WTC11 (cell line): Measurements from ENCODE around the gene EML2. TPM values are rescaled to one million over a fixed set of nuclear protein-coding genes. Genes with fewer than 3 reads are reported as not detected.

Source experiments
- ATAC-seq: fragments of 200-7000 bp; cut with Tn5 transposase; 2 replicates; pipeline ENCODE4 v1.10.0; 2021; ENCODE audit warnings: mild to moderate bottlenecking, moderate library complexity
- CTCF ChIA-PET: fragments of 300-600 bp; sonication (Branson Sonifier 250); formaldehyde crosslinking; loops from one replicate; lab custom pipeline; 2021; ENCODE audit warnings: antibody characterized with exemption; lab: Charles Lee
- POLR2A ChIA-PET: fragments of 350-600 bp; sonication (Branson Sonifier 250); formaldehyde crosslinking; loops from one replicate; lab custom pipeline; 2021; ENCODE audit warnings: antibody characterized with exemption; lab: Charles Lee
- DNase-seq: peaks from one replicate; pipeline ENCODE4 v3.0.0; 2021; ENCODE audit warnings: low spot score
- H3K27ac Mint-ChIP-seq: 2 replicates; pipeline ENCODE4 v1.8.0; 2021; ENCODE audit warnings: mixed read lengths
- H3K27me3 Mint-ChIP-seq: 2 replicates; pipeline ENCODE4 v1.8.0; 2021; ENCODE audit warnings: low read depth, mild to moderate bottlenecking, moderate library complexity, mixed read lengths
- H3K36me3 Mint-ChIP-seq: 2 replicates; pipeline ENCODE4 v1.8.0; 2021; ENCODE audit warnings: mixed read lengths
- H3K4me1 Mint-ChIP-seq: 2 replicates; pipeline ENCODE4 v1.8.0; 2022; ENCODE audit warnings: mixed read lengths
- H3K4me3 Mint-ChIP-seq: 2 replicates; pipeline ENCODE4 v1.8.0; 2021; ENCODE audit warnings: mild to moderate bottlenecking, moderate library complexity, mixed read lengths
- H3K9me3 Mint-ChIP-seq: 2 replicates; pipeline ENCODE4 v1.8.0; 2021; ENCODE audit warnings: mixed read lengths
- CBFB ChIP-seq: sonication (generic); formaldehyde crosslinking; IDR thresholded peaks from 2 replicates; pipeline ENCODE4 v1.8.1; 2022; ENCODE audit warnings: mild to moderate bottlenecking, low read depth, missing genetic modification reagents
- ELF4 ChIP-seq: sonication (generic); formaldehyde crosslinking; IDR thresholded peaks from 2 replicates; pipeline ENCODE4 v1.8.1; 2022; ENCODE audit warnings: low read depth, mild to moderate bottlenecking, moderate library complexity, missing genetic modification reagents
- GABPB1 ChIP-seq: sonication (generic); formaldehyde crosslinking; IDR thresholded peaks from 2 replicates; pipeline ENCODE4 v1.8.1; 2023; ENCODE audit warnings: mild to moderate bottlenecking, missing genetic modification reagents
- GRHL2 ChIP-seq: fragments of 250-450 bp; sonication (Bioruptor Pico); IDR thresholded peaks from 2 replicates; pipeline ENCODE4 v1.8.0; 2022; ENCODE audit warnings: mild to moderate bottlenecking, moderate library complexity; ENCODE audit not compliant: insufficient replicate concordance, severe bottlenecking
- GTF2I ChIP-seq: fragments of 250-450 bp; sonication (Bioruptor Pico); conservative IDR thresholded peaks from 2 replicates; pipeline ENCODE4 v1.4.0; 2021; ENCODE audit warnings: mild to moderate bottlenecking
- IRF2 ChIP-seq: sonication (generic); formaldehyde crosslinking; IDR thresholded peaks from 2 replicates; pipeline ENCODE4 v1.8.0; 2022; ENCODE audit warnings: low read depth, missing genetic modification reagents, borderline replicate concordance
- SMAD3 ChIP-seq: sonication (generic); formaldehyde crosslinking; IDR thresholded peaks from 2 replicates; pipeline ENCODE4 v1.8.0; 2022; ENCODE audit warnings: missing genetic modification reagents, mild to moderate bottlenecking, borderline replicate concordance
- ZNF138 ChIP-seq: sonication (generic); formaldehyde crosslinking; conservative IDR thresholded peaks from 2 replicates; pipeline ENCODE4 v1.8.1; 2022; ENCODE audit warnings: mild to moderate bottlenecking, moderate library complexity, missing genetic modification reagents
- ZNF423 ChIP-seq: fragments of 250-450 bp; sonication (Bioruptor Pico); IDR thresholded peaks from 2 replicates; pipeline ENCODE4 v2.1.2; 2022; ENCODE audit warnings: mild to moderate bottlenecking, moderate library complexity
- total RNA-seq: library from RNA; stranded (reverse); gene quantifications from 3 replicates; pipeline ENCODE4 v1.2.3, GENCODE V29; 2021
- TF ChIP-seq, protein P1 (sequence below): sonication (generic); formaldehyde crosslinking; IDR thresholded peaks from 2 replicates; pipeline ENCODE4 v1.8.1; 2022; ENCODE audit warnings: low read depth, missing genetic modification reagents, borderline replicate concordance
- TF ChIP-seq, protein P2 (sequence below): sonication (generic); formaldehyde crosslinking; IDR thresholded peaks from 2 replicates; pipeline ENCODE4 v1.8.0; 2022; ENCODE audit warnings: mild to moderate bottlenecking, missing genetic modification reagents
- TF ChIP-seq, protein P3 (sequence below): sonication (generic); formaldehyde crosslinking; IDR thresholded peaks from 2 replicates; pipeline ENCODE4 v1.8.0; 2023; ENCODE audit warnings: mild to moderate bottlenecking, missing genetic modification reagents
- TF ChIP-seq, protein P4 (sequence below): fragments of 200-600 bp; IDR thresholded peaks from 2 replicates; pipeline ENCODE4 v1.8.0; 2022; ENCODE audit warnings: antibody characterized with exemption
- TF ChIP-seq, protein P5 (sequence below): fragments of 250-450 bp; sonication (Bioruptor Pico); IDR thresholded peaks from 2 replicates; pipeline ENCODE4 v1.9.0; 2021; ENCODE audit warnings: mild to moderate bottlenecking, borderline replicate concordance
- TF ChIP-seq, protein P6 (sequence below): sonication (generic); formaldehyde crosslinking; IDR thresholded peaks from 2 replicates; pipeline ENCODE4 v1.8.1; 2023; ENCODE audit warnings: mild to moderate bottlenecking, missing genetic modification reagents, moderate library complexity
- TF ChIP-seq, protein P7 (sequence below): sonication (generic); formaldehyde crosslinking; IDR thresholded peaks from 2 replicates; pipeline ENCODE4 v1.8.1; 2022; ENCODE audit warnings: missing genetic modification reagents, borderline replicate concordance
- TF ChIP-seq, protein P8 (sequence below): sonication (generic); formaldehyde crosslinking; IDR thresholded peaks from 2 replicates; pipeline ENCODE4 v1.8.0; 2022; ENCODE audit warnings: mild to moderate bottlenecking, missing genetic modification reagents

EML2 gene
- total RNA-seq, 1 experiment from 2014 or later: 63.3 TPM

DNA sequence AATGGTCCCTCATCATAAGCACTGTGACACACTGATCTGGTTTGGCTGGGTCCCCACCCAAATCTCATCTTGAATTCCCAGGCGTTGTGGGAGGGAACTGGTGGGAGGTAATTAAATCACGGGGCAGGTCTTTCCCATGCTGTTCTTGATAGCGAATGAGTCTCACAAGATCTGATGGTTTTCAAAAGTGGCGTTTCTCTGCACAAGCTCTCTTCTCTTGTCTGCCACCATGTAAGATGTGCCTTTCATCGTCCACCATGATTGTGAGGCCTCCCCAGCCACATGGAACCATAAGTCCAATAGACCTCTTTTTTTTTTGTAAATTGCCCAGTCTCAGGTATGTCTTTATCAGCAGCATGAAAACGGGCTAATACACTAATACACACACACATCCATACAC is 30.2 kb downstream of the EML2 start:
- ATAC-seq (no peak), DNase-seq (no peak)
- Mint-ChIP-seq H3K4me1 (peaks cover 6% of the 10 kb centered on the region; the same call in 1 of the 2 replicates), H3K27ac (no peak overlapping the region), H3K27me3 (peaks cover 3% of the 10 kb centered on the region), H3K4me3 (no peak overlapping the region), H3K36me3 (peaks cover 33% of the 10 kb centered on the region), H3K9me3 (peaks cover 5% of the 10 kb centered on the region)
- POLR2A ChIA-PET: no interaction called here
- CTCF ChIA-PET: interaction anchor here (1.5 to 5.5 kb wide), 2 partner anchors 34 to 62 kb away, joined by 3 to 127 read pairs; no protein-coding TSS in a partner anchor
- TF ChIP-seq CBFB (CRISPR knock-in tag): no peak
- TF ChIP-seq ZNF138: no peak

DNA sequence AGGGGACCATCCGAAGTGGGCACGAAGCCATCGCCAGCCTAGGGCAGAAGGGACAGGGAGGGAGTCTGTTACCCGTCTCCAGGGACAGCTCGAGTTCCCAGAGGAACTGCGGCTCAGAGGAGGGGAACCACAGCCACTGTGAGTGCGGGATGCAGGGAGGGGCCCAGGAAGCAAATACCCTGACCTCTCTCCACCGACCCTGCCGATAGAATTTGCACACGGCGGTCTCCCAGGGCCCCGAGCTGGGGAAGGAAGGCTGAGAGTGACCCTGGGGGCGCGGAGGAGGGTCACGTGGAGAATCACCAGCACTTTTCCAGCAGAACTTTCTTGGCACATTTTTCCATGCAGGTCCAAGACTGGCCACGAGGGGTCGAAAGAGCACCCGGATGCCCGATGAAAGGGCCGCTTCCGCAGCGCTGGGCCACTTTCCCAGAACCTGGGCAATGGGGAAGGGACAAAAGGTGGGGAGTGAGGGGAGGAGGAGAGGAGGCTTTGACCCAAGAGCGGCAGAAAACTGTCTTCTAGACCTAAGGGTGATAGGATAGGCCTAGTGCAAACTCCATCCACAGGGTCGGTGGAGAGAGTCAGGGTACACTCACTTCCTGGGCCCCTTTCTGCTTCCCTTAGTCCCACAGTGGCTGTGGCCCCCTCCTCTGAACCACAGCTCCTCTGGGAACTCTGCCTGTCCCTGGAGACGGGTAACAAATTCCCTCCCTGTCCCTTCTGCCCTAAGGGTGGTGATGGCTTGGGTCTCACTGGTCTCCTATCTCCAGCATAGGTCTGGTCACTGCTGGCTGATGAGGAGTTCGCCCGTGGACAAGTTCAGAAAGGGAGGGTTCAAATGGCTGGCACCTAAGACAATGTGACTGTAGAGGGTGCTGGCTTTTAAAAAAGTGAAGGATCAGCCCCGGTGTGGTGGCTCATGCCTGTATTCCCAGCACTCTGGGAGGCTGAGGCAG is 31.8 kb downstream of the EML2 start:
- no peak overlapping the region; the same call in 1 of the 2 replicates for H3K27ac Mint-ChIP-seq
- ChIA-PET POLR2A (interaction anchor here (0.6 to 1.0 kb wide), 2 partner anchors 36 to 168 kb away, joined by 3 to 5 read pairs; no protein-coding TSS in a partner anchor), CTCF (interaction anchor here (0.7 to 5.5 kb wide), 26 partner anchors 9 to 168 kb away, joined by 3 to 127 read pairs (median 6); partner anchors contain the start of genes EML2, OPA3, QPCTL and SNRPD2)
- H3K4me1 Mint-ChIP-seq: peaks cover 10% of the 10 kb centered on the region; the same call in 1 of the 2 replicates
- H3K4me3 Mint-ChIP-seq: peak overlapping the region; percentile 77
- peaks cover 5% of the 10 kb centered on the region for H3K9me3 Mint-ChIP-seq
- H3K36me3 Mint-ChIP-seq: peaks cover 23% of the 10 kb centered on the region
- DNase-seq: peak; percentile 90
- ATAC-seq: peak; percentile 85
- H3K27me3 Mint-ChIP-seq: peaks cover 19% of the 10 kb centered on the region
- TF ChIP-seq, protein P1, sequence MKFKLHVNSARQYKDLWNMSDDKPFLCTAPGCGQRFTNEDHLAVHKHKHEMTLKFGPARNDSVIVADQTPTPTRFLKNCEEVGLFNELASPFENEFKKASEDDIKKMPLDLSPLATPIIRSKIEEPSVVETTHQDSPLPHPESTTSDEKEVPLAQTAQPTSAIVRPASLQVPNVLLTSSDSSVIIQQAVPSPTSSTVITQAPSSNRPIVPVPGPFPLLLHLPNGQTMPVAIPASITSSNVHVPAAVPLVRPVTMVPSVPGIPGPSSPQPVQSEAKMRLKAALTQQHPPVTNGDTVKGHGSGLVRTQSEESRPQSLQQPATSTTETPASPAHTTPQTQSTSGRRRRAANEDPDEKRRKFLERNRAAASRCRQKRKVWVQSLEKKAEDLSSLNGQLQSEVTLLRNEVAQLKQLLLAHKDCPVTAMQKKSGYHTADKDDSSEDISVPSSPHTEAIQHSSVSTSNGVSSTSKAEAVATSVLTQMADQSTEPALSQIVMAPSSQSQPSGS (CRISPR knock-in tag): no peak
- TF ChIP-seq GABPB1 (CRISPR knock-in tag) (0 out of 2 replicates have a peak, but pooled peaks have one; percentile 8), IRF2 (CRISPR knock-in tag) (no peak), ZNF423 (CRISPR knock-in tag) (no peak), ELF4 (CRISPR knock-in tag) (no peak), GTF2I (CRISPR knock-in tag) (no peak), SMAD3 (CRISPR knock-in tag) (no peak; the same call in 1 of the 2 replicates), CBFB (CRISPR knock-in tag) (no peak), GRHL2 (CRISPR knock-in tag) (no peak)
- TF ChIP-seq, protein P2, sequence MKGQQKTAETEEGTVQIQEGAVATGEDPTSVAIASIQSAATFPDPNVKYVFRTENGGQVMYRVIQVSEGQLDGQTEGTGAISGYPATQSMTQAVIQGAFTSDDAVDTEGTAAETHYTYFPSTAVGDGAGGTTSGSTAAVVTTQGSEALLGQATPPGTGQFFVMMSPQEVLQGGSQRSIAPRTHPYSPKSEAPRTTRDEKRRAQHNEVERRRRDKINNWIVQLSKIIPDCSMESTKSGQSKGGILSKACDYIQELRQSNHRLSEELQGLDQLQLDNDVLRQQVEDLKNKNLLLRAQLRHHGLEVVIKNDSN: peak; percentile 97
- TF ChIP-seq, protein P3, sequence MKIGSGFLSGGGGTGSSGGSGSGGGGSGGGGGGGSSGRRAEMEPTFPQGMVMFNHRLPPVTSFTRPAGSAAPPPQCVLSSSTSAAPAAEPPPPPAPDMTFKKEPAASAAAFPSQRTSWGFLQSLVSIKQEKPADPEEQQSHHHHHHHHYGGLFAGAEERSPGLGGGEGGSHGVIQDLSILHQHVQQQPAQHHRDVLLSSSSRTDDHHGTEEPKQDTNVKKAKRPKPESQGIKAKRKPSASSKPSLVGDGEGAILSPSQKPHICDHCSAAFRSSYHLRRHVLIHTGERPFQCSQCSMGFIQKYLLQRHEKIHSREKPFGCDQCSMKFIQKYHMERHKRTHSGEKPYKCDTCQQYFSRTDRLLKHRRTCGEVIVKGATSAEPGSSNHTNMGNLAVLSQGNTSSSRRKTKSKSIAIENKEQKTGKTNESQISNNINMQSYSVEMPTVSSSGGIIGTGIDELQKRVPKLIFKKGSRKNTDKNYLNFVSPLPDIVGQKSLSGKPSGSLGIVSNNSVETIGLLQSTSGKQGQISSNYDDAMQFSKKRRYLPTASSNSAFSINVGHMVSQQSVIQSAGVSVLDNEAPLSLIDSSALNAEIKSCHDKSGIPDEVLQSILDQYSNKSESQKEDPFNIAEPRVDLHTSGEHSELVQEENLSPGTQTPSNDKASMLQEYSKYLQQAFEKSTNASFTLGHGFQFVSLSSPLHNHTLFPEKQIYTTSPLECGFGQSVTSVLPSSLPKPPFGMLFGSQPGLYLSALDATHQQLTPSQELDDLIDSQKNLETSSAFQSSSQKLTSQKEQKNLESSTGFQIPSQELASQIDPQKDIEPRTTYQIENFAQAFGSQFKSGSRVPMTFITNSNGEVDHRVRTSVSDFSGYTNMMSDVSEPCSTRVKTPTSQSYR (CRISPR knock-in tag): no peak
- TF ChIP-seq, protein P4, sequence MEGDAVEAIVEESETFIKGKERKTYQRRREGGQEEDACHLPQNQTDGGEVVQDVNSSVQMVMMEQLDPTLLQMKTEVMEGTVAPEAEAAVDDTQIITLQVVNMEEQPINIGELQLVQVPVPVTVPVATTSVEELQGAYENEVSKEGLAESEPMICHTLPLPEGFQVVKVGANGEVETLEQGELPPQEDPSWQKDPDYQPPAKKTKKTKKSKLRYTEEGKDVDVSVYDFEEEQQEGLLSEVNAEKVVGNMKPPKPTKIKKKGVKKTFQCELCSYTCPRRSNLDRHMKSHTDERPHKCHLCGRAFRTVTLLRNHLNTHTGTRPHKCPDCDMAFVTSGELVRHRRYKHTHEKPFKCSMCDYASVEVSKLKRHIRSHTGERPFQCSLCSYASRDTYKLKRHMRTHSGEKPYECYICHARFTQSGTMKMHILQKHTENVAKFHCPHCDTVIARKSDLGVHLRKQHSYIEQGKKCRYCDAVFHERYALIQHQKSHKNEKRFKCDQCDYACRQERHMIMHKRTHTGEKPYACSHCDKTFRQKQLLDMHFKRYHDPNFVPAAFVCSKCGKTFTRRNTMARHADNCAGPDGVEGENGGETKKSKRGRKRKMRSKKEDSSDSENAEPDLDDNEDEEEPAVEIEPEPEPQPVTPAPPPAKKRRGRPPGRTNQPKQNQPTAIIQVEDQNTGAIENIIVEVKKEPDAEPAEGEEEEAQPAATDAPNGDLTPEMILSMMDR: peak; percentile 80
- TF ChIP-seq, protein P5, sequence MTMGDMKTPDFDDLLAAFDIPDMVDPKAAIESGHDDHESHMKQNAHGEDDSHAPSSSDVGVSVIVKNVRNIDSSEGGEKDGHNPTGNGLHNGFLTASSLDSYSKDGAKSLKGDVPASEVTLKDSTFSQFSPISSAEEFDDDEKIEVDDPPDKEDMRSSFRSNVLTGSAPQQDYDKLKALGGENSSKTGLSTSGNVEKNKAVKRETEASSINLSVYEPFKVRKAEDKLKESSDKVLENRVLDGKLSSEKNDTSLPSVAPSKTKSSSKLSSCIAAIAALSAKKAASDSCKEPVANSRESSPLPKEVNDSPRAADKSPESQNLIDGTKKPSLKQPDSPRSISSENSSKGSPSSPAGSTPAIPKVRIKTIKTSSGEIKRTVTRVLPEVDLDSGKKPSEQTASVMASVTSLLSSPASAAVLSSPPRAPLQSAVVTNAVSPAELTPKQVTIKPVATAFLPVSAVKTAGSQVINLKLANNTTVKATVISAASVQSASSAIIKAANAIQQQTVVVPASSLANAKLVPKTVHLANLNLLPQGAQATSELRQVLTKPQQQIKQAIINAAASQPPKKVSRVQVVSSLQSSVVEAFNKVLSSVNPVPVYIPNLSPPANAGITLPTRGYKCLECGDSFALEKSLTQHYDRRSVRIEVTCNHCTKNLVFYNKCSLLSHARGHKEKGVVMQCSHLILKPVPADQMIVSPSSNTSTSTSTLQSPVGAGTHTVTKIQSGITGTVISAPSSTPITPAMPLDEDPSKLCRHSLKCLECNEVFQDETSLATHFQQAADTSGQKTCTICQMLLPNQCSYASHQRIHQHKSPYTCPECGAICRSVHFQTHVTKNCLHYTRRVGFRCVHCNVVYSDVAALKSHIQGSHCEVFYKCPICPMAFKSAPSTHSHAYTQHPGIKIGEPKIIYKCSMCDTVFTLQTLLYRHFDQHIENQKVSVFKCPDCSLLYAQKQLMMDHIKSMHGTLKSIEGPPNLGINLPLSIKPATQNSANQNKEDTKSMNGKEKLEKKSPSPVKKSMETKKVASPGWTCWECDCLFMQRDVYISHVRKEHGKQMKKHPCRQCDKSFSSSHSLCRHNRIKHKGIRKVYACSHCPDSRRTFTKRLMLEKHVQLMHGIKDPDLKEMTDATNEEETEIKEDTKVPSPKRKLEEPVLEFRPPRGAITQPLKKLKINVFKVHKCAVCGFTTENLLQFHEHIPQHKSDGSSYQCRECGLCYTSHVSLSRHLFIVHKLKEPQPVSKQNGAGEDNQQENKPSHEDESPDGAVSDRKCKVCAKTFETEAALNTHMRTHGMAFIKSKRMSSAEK (CRISPR knock-in tag): no peak
- TF ChIP-seq, protein P6, sequence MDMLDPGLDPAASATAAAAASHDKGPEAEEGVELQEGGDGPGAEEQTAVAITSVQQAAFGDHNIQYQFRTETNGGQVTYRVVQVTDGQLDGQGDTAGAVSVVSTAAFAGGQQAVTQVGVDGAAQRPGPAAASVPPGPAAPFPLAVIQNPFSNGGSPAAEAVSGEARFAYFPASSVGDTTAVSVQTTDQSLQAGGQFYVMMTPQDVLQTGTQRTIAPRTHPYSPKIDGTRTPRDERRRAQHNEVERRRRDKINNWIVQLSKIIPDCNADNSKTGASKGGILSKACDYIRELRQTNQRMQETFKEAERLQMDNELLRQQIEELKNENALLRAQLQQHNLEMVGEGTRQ (CRISPR knock-in tag): peak; percentile 96
- TF ChIP-seq, protein P7, sequence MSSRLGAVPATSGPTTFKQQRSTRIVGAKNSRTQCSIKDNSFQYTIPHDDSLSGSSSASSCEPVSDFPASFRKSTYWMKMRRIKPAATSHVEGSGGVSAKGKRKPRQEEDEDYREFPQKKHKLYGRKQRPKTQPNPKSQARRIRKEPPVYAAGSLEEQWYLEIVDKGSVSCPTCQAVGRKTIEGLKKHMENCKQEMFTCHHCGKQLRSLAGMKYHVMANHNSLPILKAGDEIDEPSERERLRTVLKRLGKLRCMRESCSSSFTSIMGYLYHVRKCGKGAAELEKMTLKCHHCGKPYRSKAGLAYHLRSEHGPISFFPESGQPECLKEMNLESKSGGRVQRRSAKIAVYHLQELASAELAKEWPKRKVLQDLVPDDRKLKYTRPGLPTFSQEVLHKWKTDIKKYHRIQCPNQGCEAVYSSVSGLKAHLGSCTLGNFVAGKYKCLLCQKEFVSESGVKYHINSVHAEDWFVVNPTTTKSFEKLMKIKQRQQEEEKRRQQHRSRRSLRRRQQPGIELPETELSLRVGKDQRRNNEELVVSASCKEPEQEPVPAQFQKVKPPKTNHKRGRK: no peak
- TF ChIP-seq, protein P8, sequence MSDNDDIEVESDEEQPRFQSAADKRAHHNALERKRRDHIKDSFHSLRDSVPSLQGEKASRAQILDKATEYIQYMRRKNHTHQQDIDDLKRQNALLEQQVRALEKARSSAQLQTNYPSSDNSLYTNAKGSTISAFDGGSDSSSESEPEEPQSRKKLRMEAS (CRISPR knock-in tag): peak; percentile 90
